ENCODE data around the gene ZDHHC12. TPM values are rescaled to one million over a fixed set of nuclear protein-coding genes. Genes with fewer than 3 reads are reported as not detected.

The ZDHHC12 gene
- total and polyA plus RNA-seq, 2 of the 8 experiments (the other 6 are each of a cell fraction or from before 2014, with no cell fraction given): 35.0 to 93.8 TPM

DNA sequence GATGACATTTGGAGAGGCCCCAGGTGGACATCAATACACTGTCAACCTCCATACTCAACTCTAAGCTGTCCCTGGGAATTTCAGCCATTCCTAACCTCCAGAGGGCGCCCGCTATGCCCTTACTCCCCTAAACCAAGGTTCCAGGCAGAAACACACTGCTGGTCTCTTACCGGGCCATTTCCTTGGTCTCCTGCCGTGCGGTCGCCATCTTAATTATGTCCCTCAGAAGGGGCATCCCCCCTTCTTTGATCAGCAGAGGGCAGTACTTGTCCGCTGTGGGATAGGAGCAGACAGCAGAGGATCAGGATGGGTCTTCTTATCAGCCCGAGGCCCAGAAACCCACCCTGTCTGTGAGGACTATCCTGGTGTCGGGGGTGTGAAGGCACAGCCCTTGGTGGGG lies 9.3 kb upstream of the ZDHHC12 start (continued):
- TF ChIP-seq JUN (IDR thresholded peaks at IDR 0.05; ENCODE audit: low read depth, low read length) (no peak), POLR2A (IDR thresholded peaks at IDR 0.05; ENCODE audit: control extremely low read depth in 1 of 2, low read depth in 2 of 2, low read length in 2 of 2) (no peak), RNF2 (IDR thresholded peaks at IDR 0.05; ENCODE audit: borderline replicate concordance, low read depth, low read length, missing control alignments, poor library complexity, severe bottlenecking) (no peak), CHD1 (IDR thresholded peaks at IDR 0.05; ENCODE audit: low read depth, low read length) (no peak), ASH2L (IDR thresholded peaks at IDR 0.05; ENCODE audit: low read length) (no peak), SP1 (IDR thresholded peaks at IDR 0.05; ENCODE audit: low read depth, low read length) (0 out of 2 replicates have a peak, but pooled peaks have one; percentile 28), SIN3A (conservative IDR thresholded peaks at IDR 0.05 in 1 of 2, IDR thresholded peaks at IDR 0.05 in 1 of 2; ENCODE audit: low read depth in 1 of 2, low read length in 2 of 2) (peak; percentile 68 to 80; a peak in 3 of 4 replicates), HDAC2 (IDR thresholded peaks at IDR 0.05; ENCODE audit: borderline replicate concordance in 1 of 2, low read depth in 2 of 2, low read length in 2 of 2) (0 out of 4 replicates have a peak, but pooled peaks of 1 of the 2 experiments have one; percentile 74), CEBPB (IDR thresholded peaks at IDR 0.05; ENCODE audit: low read depth, low read length) (no peak), CREB1 (IDR thresholded peaks at IDR 0.05) (no peak), NRF1 (IDR thresholded peaks at IDR 0.05; ENCODE audit: low read depth, low read length) (no peak), RXRA (IDR thresholded peaks at IDR 0.05; ENCODE audit: insufficient read depth, low read depth, low read length) (no peak), HDAC6 (IDR thresholded peaks at IDR 0.05; ENCODE audit: low read depth, low read length) (no peak), SRF (IDR thresholded peaks at IDR 0.05; ENCODE audit: low read depth, low read length) (no peak), PHF8 (conservative IDR thresholded peaks at IDR 0.05; ENCODE audit: low read depth, low read length) (no peak), SAP30 (IDR thresholded peaks at IDR 0.05; ENCODE audit: insufficient read depth, insufficient replicate concordance, low read length) (no peak), YY1 (IDR thresholded peaks at IDR 0.05; ENCODE audit: low read depth, low read length) (peak; percentile 98), KDM4A (IDR thresholded peaks at IDR 0.05; ENCODE audit: low read depth, low read length, severe bottlenecking) (no peak), EZH2 (IDR thresholded peaks at IDR 0.05; ENCODE audit: low read depth, low read length, severe bottlenecking) (no peak), TBP (IDR thresholded peaks at IDR 0.05; ENCODE audit: low read depth, low read length) (peak; percentile 58), SP4 (IDR thresholded peaks at IDR 0.05; ENCODE audit: low read length) (peak; percentile 44; the same call in 1 of the 2 replicates)
- TF ChIP-seq, protein P1, sequence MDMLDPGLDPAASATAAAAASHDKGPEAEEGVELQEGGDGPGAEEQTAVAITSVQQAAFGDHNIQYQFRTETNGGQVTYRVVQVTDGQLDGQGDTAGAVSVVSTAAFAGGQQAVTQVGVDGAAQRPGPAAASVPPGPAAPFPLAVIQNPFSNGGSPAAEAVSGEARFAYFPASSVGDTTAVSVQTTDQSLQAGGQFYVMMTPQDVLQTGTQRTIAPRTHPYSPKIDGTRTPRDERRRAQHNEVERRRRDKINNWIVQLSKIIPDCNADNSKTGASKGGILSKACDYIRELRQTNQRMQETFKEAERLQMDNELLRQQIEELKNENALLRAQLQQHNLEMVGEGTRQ (IDR thresholded peaks at IDR 0.05; ENCODE audit: low read length): no peak
- TF ChIP-seq, protein P2, sequence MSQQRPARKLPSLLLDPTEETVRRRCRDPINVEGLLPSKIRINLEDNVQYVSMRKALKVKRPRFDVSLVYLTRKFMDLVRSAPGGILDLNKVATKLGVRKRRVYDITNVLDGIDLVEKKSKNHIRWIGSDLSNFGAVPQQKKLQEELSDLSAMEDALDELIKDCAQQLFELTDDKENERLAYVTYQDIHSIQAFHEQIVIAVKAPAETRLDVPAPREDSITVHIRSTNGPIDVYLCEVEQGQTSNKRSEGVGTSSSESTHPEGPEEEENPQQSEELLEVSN (IDR thresholded peaks at IDR 0.05): no peak
- TF ChIP-seq, protein P3, sequence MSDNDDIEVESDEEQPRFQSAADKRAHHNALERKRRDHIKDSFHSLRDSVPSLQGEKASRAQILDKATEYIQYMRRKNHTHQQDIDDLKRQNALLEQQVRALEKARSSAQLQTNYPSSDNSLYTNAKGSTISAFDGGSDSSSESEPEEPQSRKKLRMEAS (IDR thresholded peaks at IDR 0.05): no peak

Data from H1 (cell line).